ENCODE data around the gene UNC5CL.

The UNC5CL gene

DNA sequence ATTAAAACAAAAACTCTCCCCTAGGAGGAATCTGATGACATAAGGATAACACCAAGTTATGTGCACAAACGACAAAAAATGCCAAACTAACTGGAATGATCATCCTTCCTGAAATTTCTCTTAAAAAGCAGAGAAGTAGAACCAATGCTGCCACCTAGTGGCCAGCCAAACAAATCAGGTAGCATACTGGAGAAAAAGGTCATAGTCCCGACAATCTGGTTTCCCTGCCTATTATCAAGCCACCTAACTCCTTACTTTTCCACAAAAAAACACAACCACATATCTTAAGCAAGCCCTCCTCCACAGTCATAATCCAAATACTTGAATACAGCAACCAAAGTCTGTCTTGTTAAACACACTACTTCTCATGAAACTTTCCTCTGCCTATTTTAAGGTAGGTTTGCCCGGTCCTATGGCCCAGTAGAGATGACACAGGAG lies 27.9 kb upstream of the UNC5CL start:
- peak; percentile 80 for TF ChIP-seq CTCF (IDR thresholded peaks at IDR 0.05; ENCODE audit: insufficient read depth, low read length, poor library complexity, severe bottlenecking)
- H3K4me3 ChIP-seq (replicated peaks; ENCODE audit: low read depth, low read length): no peak overlapping the region
- peaks cover 4% of the 10 kb centered on the region for H3K36me3 ChIP-seq (ENCODE audit: control insufficient read depth, insufficient read depth, low read length)
- DNase-seq (ENCODE audit: extremely low read depth, insufficient read length): no peak
- no peaks in the 10 kb centered on the region for H3K27me3 ChIP-seq (replicated peaks; ENCODE audit: control insufficient read depth, insufficient read depth, low read length)

DNA sequence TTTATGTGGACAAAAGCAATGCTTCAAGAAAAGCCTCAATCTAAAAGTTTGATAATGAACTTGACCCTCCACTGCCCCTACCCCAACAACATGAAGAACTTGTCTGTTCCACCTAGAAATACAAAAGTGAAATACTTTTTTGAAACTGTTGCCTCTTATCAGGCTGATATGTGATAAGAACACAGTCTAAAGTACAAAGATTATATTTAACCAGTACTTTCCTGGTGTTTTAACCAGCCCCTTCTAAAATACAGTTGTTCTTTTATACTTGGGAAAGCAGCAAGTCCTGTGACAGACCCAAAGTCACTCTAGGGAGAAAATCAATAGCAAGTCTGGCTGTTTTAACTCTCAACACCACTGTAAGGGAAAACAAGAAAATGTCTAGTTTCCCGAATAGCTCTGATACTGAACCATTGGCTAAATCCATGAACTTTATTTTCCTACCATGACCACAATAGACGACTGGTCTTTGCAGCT lies 26.6 kb upstream of the UNC5CL start:
- H3K4me3 ChIP-seq (replicated peaks; ENCODE audit: low read depth, low read length): no peak overlapping the region
- DNase-seq (ENCODE audit: extremely low read depth, insufficient read length): no peak
- no peak for TF ChIP-seq CTCF (IDR thresholded peaks at IDR 0.05; ENCODE audit: insufficient read depth, low read length, poor library complexity, severe bottlenecking)
- peaks cover 5% of the 10 kb centered on the region for H3K36me3 ChIP-seq (ENCODE audit: control insufficient read depth, insufficient read depth, low read length)
- no peaks in the 10 kb centered on the region for H3K27me3 ChIP-seq (replicated peaks; ENCODE audit: control insufficient read depth, insufficient read depth, low read length)

DNA sequence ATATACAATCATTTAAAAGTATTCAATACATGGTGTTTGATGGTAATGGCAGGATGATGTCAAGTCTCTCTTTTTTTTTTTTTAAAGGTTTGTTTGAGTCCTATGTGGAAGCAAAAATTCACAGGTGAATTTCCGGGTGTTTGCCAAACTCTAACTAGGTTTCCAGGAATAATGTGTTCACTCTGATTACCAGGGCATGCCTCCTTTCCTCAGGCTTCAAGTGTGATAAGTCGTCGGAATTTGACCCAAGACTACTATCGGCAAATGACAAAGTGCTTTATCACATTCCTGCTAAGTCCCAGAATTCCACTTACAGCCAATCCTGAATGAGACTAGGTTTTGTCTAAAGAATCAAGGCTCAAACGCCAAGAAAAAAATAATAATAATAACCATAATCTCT lies 25.8 kb upstream of the UNC5CL start:
- no peak for TF ChIP-seq CTCF (IDR thresholded peaks at IDR 0.05; ENCODE audit: insufficient read depth, low read length, poor library complexity, severe bottlenecking)
- H3K36me3 ChIP-seq (ENCODE audit: control insufficient read depth, insufficient read depth, low read length): peaks cover 5% of the 10 kb centered on the region
- no peaks in the 10 kb centered on the region for H3K27me3 ChIP-seq (replicated peaks; ENCODE audit: control insufficient read depth, insufficient read depth, low read length)
- no peak for DNase-seq (ENCODE audit: extremely low read depth, insufficient read length)
- no peak overlapping the region for H3K4me3 ChIP-seq (replicated peaks; ENCODE audit: low read depth, low read length)

DNA sequence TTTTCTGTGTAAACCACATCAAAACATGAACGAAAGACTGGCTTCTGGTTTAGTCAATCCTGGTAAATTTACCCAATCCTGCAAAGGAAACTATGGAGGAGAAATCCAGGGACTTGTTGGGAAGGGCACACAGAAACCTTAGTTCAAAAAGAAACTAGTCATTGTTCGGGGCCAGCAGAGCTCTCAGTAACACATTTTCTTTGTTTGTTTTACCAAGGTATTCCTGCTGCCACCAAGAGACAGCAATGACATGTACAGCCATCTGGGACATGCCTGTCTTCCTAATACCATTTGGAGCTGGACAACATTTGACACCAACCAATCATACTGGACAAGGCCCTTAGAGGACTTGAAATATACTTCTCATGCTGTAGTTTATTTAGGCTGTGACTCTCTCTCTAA lies 24.9 kb upstream of the UNC5CL start:
- Histone ChIP-seq H3K36me3 (ENCODE audit: control insufficient read depth, insufficient read depth, low read length) (peaks cover 4% of the 10 kb centered on the region), H3K27me3 (replicated peaks; ENCODE audit: control insufficient read depth, insufficient read depth, low read length) (no peaks in the 10 kb centered on the region), H3K4me3 (replicated peaks; ENCODE audit: low read depth, low read length) (no peak overlapping the region)
- no peak for TF ChIP-seq CTCF (IDR thresholded peaks at IDR 0.05; ENCODE audit: insufficient read depth, low read length, poor library complexity, severe bottlenecking)
- DNase-seq (ENCODE audit: extremely low read depth, insufficient read length): no peak

- no peak for TF ChIP-seq CTCF (IDR thresholded peaks at IDR 0.05; ENCODE audit: insufficient read depth, low read length, poor library complexity, severe bottlenecking)
- H3K4me3 ChIP-seq (replicated peaks; ENCODE audit: low read depth, low read length): no peak overlapping the region
- H3K36me3 ChIP-seq (ENCODE audit: control insufficient read depth, insufficient read depth, low read length): peaks cover 4% of the 10 kb centered on the region
- H3K27me3 ChIP-seq (replicated peaks; ENCODE audit: control insufficient read depth, insufficient read depth, low read length): no peaks in the 10 kb centered on the region
- DNase-seq (ENCODE audit: extremely low read depth, insufficient read length): no peak
These were observed 23.0 kb upstream of the UNC5CL start for GRCh38 chr6:41062056-41062455.

DNA sequence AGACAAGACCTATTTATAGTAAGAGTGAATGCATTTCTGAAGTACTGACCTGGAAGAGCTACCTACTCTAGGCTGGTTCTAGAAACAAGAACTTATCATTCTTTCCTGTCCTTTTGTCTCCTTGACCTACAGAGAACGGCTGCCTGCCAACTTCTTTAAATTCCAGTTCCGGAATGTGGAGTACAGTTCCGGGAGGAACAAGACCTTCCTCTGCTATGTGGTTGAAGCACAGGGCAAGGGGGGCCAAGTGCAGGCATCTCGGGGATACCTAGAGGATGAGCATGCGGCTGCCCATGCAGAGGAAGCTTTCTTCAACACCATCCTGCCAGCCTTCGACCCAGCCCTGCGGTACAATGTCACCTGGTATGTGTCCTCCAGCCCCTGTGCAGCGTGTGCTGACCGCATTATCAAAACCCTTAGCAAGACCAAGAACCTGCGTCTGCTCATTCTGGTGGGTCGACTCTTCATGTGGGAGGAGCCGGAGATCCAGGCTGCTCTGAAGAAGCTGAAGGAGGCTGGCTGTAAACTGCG lies 22.2 kb upstream of the UNC5CL start:
- H3K4me3 ChIP-seq (replicated peaks; ENCODE audit: low read depth, low read length): no peak overlapping the region
- no peak for DNase-seq (ENCODE audit: extremely low read depth, insufficient read length)
- no peak for TF ChIP-seq CTCF (IDR thresholded peaks at IDR 0.05; ENCODE audit: insufficient read depth, low read length, poor library complexity, severe bottlenecking)
- no peaks in the 10 kb centered on the region for H3K27me3 ChIP-seq (replicated peaks; ENCODE audit: control insufficient read depth, insufficient read depth, low read length)
- H3K36me3 ChIP-seq (ENCODE audit: control insufficient read depth, insufficient read depth, low read length): peaks cover 4% of the 10 kb centered on the region

All from GM06990 (cell line).